GM20431 (cell line): ENCODE results near the gene C7orf33.

Experiments used
- in situ Hi-C: fragments of 300-500 bp; cut with MseI, MboI; formaldehyde crosslinking; loops from one replicate; pipeline ENCODE4 v1.15.0; 2020; ENCODE audit warnings: low sequenced_read_pairs; ENCODE audit not compliant: unreplicated experiment

The C7orf33 gene

DNA sequence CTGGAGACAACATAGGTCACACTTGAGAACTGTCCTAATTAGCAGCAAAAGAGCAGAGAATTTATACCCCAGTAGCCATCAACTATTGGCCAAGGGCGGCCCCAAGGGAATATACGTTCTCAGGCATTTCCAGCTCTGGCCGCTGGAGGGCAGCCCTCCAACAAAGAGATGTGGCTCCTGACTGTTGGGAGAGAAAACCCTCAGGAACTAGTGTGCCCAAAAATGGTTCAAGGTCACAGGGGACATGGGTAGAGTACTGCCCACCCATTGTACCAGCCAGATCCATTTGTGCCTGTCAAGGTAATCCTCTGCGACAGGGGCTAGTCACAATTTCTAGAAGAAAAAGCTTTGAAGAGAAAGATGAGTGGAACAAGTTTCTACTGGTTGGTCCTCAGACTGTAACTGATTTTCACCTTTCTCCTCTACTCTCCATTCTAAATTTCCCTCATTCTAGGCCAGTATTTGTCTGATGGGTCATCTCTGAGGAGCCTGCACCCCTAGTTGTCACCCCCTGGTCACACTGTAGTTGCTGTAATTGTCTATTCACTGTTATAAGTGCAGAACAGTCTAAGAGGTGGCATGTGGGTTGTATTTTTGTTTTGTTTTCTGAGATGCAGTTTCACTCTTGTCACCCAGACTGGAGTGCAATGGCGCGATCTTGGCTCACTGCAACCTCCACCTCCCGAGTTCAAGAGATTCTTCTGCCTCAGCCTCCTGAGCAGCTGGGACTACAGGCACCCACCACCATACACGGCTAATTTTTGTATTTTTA is 14.7 kb upstream of the C7orf33 start:
- in situ Hi-C loops = loop anchor here (25.0 kb wide), 1 partner anchor 386 kb away; no protein-coding TSS in a partner anchor

- in situ Hi-C loops = loop anchor here (25.0 kb wide), 1 partner anchor 383 kb away; no protein-coding TSS in a partner anchor
These were observed 11.2 kb upstream of the C7orf33 start for GRCh38 chr7:148579366-148579765.

DNA sequence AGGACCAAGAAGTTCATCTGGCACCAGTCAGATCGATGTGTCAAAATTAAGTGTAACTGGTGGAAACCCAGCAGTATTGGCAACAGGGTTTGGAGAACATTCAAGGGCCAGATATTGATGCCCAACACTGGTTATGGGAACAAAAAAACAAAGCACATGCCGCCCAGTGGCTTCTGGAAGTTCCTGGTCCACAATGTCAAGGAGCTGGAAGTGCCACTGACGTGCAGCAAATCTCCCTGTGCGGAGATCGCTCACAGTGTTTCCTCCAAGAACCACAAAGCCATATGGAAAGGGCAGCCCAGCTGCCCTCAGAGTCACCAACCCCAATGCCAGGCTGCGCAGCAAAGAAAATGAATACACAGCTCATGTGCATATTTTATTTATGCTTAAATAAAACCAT is 10.1 kb upstream of the C7orf33 start:
- in situ Hi-C loops = loop anchor here (25.0 kb wide), 1 partner anchor 382 kb away; no protein-coding TSS in a partner anchor

DNA sequence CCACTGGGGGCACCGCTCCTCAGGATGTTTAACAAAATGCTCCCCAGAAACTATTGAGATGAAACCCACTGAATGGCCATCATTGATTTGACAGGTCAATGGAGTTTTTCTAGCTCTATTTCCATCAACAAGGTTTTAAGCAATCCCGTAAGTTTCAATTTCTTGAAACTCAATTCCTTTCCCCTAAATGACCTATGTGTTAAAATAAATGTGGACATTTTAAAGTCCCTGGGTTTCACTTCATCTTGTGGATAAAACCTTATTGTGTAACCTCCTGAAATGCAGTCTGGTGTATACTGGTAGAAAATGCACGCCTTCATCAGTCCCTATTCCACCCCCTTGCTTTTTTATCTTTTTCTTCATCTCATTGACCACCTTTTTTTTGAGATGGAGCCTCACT is 8.9 kb upstream of the C7orf33 start:
- in situ Hi-C loops = loop anchor here (25.0 kb wide), 1 partner anchor 381 kb away; no protein-coding TSS in a partner anchor

DNA sequence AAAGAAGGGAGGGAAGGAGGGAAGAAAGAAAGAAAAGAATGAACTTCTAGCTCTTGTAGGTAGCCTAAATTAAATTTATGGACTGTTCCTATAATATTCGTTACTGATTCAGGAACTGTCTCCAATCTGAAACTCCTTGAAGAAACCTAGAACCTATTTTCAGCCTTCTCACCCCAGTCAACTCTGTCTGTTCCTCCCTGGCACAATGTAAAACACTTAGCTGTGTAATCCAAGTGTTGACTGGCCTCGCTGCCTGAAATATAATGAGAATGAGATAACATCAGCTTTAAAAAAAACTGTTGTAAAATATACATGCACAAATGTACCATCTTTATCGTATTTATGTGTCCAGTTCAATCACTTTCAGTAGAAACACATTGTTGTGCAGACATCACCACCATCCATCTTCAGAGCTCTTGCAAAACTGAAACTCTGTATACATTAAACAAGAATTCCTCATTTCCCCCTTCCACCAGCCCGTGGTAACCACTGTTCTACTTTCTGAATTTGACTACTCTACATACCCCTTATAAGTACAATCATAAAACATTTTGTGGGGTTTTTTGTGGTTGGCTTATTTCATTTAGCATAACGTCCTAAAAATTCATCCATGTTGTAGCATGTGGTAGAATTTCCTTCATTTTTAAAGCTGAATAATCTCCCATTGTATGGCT is 6.3 kb upstream of the C7orf33 start:
- in situ Hi-C loops = loop anchor here (25.0 kb wide), 1 partner anchor 378 kb away; no protein-coding TSS in a partner anchor

GRCh38 chr7:148585399-148585798 is 5.2 kb upstream of the C7orf33 start:
- in situ Hi-C loops = loop anchor here (25.0 kb wide), 1 partner anchor 377 kb away; no protein-coding TSS in a partner anchor

DNA sequence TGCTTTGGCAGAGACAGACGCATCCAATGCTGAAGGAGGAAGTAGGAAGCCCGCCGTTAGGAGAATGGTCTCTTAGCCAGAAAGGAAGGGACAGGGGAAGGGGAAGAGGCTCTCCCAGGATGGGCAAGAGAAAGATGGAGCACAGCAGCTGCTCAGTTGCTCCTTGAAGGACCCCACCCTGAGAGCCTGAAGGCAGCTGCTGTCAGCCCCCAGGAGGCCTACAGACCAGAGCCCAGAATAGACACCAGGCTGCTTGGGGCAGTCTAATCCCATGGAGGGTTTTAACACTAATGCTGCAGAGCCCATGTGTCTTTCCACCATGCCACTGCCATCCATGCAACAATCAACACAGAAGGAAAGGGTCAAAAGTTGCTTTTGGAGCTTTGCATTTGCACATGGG is 3.5 kb upstream of the C7orf33 start:
- in situ Hi-C loops = loop anchor here (25.0 kb wide), 1 partner anchor 375 kb away; no protein-coding TSS in a partner anchor

- in situ Hi-C loops = loop anchor here (25.0 kb wide), 1 partner anchor 374 kb away; no protein-coding TSS in a partner anchor
These were observed 2.4 kb upstream of the C7orf33 start for GRCh38 chr7:148588168-148588567.

DNA sequence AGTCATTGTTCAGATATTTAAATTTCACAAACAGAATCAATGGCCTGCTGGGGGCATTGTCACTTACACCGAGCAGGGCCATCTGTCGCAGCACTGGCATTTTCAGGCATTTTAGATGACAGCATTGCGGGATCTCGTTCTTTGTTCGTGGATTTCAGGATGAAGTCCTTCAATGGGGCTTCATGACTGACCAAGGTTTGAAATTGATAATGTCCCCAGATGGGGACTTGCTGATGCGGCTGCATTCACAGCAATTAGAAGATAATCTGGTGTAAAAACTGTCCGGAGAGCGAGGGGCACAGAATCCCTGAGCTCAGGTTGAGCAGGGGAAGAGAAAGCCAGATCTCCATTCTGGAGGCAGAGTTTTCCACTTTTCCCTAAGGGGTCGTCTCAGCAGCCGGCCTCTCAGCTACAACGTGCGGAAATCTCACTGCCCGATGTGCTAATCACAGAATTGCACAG is 1.9 kb upstream of the C7orf33 start:
- in situ Hi-C loops = loop anchor here (25.0 kb wide), 1 partner anchor 374 kb away; no protein-coding TSS in a partner anchor

- in situ Hi-C loops = loop anchor here (25.0 kb wide), 1 partner anchor 373 kb away; no protein-coding TSS in a partner anchor
These were observed 926 bp upstream of the C7orf33 start for GRCh38 chr7:148589640-148590039.

DNA sequence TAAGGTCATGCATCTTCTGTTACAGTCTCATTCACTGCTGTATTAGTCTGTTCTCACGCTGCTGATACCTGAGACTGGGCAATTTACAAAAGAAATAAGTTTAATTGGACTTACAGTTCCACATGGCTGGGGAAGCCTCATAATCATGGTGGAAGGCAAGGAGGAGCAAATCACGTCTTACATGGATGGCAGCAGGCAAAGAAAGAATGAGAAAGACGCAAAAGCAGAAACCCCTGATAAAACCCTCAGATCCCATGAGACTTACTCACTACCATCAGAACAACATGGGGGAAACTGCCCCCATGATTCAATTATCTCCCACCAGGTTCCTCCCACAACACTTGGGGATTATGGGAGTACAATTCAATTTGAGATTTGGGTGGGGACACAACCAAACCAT is 5.8 kb downstream of the C7orf33 start:
- in situ Hi-C loops = loop anchor here (25.0 kb wide), 1 partner anchor 366 kb away; no protein-coding TSS in a partner anchor

GRCh38 chr7:148598351-148598750 is 7.8 kb downstream of the C7orf33 start:
- in situ Hi-C loops = loop anchor here (25.0 kb wide), 1 partner anchor 364 kb away; no protein-coding TSS in a partner anchor

GRCh38 chr7:148605350-148605749 is 14.8 kb downstream of the C7orf33 start:
- in situ Hi-C loops = no loop called here

GRCh38 chr7:148607151-148607661 is 16.6 kb downstream of the C7orf33 start:
- in situ Hi-C loops = no loop called here

GRCh38 chr7:148609045-148609725 is 18.6 kb downstream of the C7orf33 start:
- in situ Hi-C loops = no loop called here

DNA sequence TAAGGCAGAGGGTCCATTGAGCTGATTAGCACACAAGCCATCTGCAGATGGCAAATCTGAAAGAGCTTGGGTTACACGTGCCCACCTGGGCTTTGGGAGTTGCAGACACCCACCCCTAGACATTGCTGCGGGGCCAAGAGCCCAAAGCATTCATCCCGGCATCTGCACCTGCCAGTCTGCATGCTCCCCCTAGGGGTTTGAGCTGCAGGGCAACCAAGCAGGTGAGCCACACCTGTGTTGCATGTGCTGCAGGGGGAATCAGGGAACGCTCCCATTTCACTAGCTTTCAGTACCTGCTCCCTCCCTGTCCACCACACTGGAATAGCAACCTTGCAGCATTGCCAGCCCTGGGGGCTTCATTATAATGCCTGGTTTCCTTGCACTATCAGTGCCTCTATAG is 21.1 kb downstream of the C7orf33 start:
- in situ Hi-C loops = loop anchor here (10.0 kb wide), 1 partner anchor 57 kb away; no protein-coding TSS in a partner anchor

DNA sequence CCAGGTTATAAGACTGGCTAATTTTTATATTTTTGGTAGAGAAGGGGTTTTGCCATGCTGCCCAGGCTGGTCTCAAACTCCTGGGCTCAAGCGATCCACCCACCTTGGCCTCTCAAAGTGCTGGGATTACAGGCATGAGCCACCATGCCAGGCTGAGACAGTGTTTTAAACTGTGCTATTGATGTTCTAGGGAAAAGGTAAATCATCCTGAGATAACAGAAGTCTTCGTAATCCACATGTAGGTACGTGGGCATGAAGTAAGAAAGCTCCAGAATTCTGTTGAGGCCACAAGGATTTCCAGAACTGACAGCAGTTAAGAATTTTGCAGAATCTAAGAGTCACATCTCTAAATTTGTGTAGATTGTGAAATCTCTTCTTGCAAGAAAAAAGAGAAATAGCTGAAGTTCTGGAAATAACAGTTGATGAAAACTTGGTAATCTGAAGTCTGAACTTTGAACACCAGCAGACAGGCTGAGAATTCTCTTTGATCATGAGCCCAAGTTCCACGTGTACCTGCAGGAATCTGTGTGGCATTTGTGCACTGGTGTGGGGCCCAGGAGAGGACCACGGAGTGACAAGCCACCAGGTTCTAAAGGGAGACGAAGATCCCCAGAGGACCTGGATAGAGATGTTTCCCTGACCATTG is 24.6 kb downstream of the C7orf33 start:
- in situ Hi-C loops = loop anchor here (10.0 kb wide), 1 partner anchor 60 kb away; no protein-coding TSS in a partner anchor

GRCh38 chr7:148620749-148621359 is 30.3 kb downstream of the C7orf33 start:
- in situ Hi-C loops = no loop called here

DNA sequence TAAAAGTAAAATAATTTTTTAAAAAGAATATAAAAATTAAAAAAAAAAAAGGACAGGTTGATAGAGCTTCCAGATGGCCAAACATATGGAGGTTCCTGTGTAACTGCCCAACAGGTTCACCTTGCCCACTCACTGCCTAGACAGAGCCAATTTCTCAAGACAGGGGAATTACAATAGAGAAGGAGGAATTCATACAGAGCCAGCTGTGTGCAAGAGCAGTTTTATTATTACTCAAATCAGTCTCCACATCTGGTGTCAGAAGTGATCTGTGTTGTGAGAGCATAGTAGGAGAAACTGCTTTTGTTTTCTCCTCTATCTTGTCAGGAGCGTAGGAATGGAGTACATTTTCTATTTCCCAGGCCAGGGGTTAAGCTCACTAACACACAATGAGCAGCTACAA is 31.0 kb downstream of the C7orf33 start:
- in situ Hi-C loops = no loop called here
